Renal cortex interstitium (tissue), 11 donors: ENCODE measurements around the gene NPAS1. TPM values are rescaled to one million over a fixed set of nuclear protein-coding genes. Genes with fewer than 3 reads are reported as not detected.

Source experiments
- DNase-seq, 11 donors: peaks; one replicate each; pipeline ENCODE4 v3.0.0-alpha.2; 2013; ENCODE audit warnings: low read depth in 9 of 11, low spot score in 4 of 11; ENCODE audit errors: extremely low read depth in 1 of 11
- polyA plus RNA-seq, 3 donors: library from polyadenylated mRNA; unstranded; fragments of 120-200 nt; gene quantifications; one replicate each; pipeline ENCODE4 v1.2.1, GENCODE V29; 2013; ENCODE audit not compliant: insufficient read length in 3 of 3

NPAS1 gene
- polyA plus RNA-seq, 3 donors = 1.4 to 2.4 (median 2.0) TPM

- no peak for DNase-seq
Measured at GRCh38 chr19:47094557-47095475, 75.2 kb downstream of the NPAS1 start.

Other genes starting within 250 kb of the NPAS1 start
- 10 to 100 TPM; 42.0 to 48.3 (median 47.6) TPM for gene SLC1A5, start 231.2 kb upstream of the NPAS1 start, polyA plus RNA-seq
- 100 to 1,000 TPM in 1 of 3 donors, 10 to 100 TPM in 2; 90.2 to 120 (median 95.1) TPM for gene AP2S1, start 169.0 kb upstream of the NPAS1 start, polyA plus RNA-seq
- 10 to 100 TPM; 47.6 to 54.5 (median 49.3) TPM for gene ARHGAP35, start 158.8 kb upstream of the NPAS1 start, polyA plus RNA-seq
- gene TMEM160, start 28.8 kb downstream of the NPAS1 start, polyA plus RNA-seq = 10 to 100 TPM in 2 of 3 donors, 1 to 10 TPM in 1; 8.7 to 18.0 (median 13.3) TPM
- 10 to 100 TPM; 31.6 to 42.7 (median 42.0) TPM for gene ZC3H4, start 93.9 kb downstream of the NPAS1 start, polyA plus RNA-seq
- gene SAE1, start 111.0 kb downstream of the NPAS1 start, polyA plus RNA-seq = 100 to 1,000 TPM in 2 of 3 donors, 10 to 100 TPM in 1; 88.7 to 137 (median 127) TPM
- gene BBC3, start 211.4 kb downstream of the NPAS1 start, polyA plus RNA-seq = 1 to 10 TPM; 1.1 to 2.9 (median 2.1) TPM
- gene CCDC9, start 236.7 kb downstream of the NPAS1 start, polyA plus RNA-seq = 10 to 100 TPM; 20.6 to 30.1 (median 25.0) TPM